Liver (tissue), 3 donors: ENCODE data around the gene RNF220.

Experiments used
- ATF3 ChIP-seq: IDR thresholded peaks from 2 replicates; pipeline ENCODE4 v1.6.1; 2016; ENCODE audit warnings: antibody characterized with exemption
- CTCF ChIP-seq: fragments of 150-350 bp; IDR thresholded peaks from 2 replicates; pipeline ENCODE4 v1.5.1; 2017; ENCODE audit warnings: improper control_type of control experiment, low read depth, low read length; ENCODE audit not compliant: missing input control
- HNF4G ChIP-seq: IDR thresholded peaks from 2 replicates; pipeline ENCODE4 v1.6.1; 2016; ENCODE audit warnings: antibody characterized with exemption
- MAX ChIP-seq: IDR thresholded peaks from 2 replicates; pipeline ENCODE4 v1.6.1; 2016; ENCODE audit warnings: antibody characterized with exemption
- NR2F2 ChIP-seq: IDR thresholded peaks from 2 replicates; pipeline ENCODE4 v1.6.1; 2016; ENCODE audit warnings: antibody characterized with exemption
- REST ChIP-seq: IDR thresholded peaks from 2 replicates; pipeline ENCODE4 v1.6.1; 2016; ENCODE audit warnings: antibody characterized with exemption, mild to moderate bottlenecking
- RXRA ChIP-seq, 2 donors: IDR thresholded peaks; 2 replicates each; pipeline ENCODE4 v1.6.1; 2017 to 2018; ENCODE audit warnings: antibody characterized with exemption in 2 of 2, mild to moderate bottlenecking in 1 of 2
- SP1 ChIP-seq: IDR thresholded peaks from 2 replicates; pipeline ENCODE4 v1.6.1; 2018; ENCODE audit warnings: antibody characterized with exemption, mild to moderate bottlenecking
- YY1 ChIP-seq: IDR thresholded peaks from 2 replicates; pipeline ENCODE4 v1.6.1; 2016; ENCODE audit warnings: antibody characterized with exemption, mild to moderate bottlenecking
- donor health status: healthy.
- donor health status: healthy.

GRCh38 chr1:44616284-44616990, 211.4 kb downstream of the RNF220 start:
- TF ChIP-seq CTCF (no peak), SP1 (no peak), MAX (no peak), YY1 (no peak), REST (no peak), HNF4G (no peak), ATF3 (no peak), NR2F2 (no peak), RXRA (IDR thresholded peaks at IDR 0.05) (no peak)
